GM18517 (cell line): ENCODE measurements around the gene CREBBP.

Experiments
- ATAC-seq: cut with Tn5 transposase; IDR thresholded peaks from one replicate; pipeline ENCODE4 v1.9.1; 2021; ENCODE audit warnings: mild to moderate bottlenecking, moderate library complexity; ENCODE audit not compliant: unreplicated experiment

The CREBBP gene

GRCh38 chr16:3769013-3769412 lies 111.5 kb downstream of the CREBBP start:
- no peak for ATAC-seq

GRCh38 chr16:3767333-3767986 lies 113.1 kb downstream of the CREBBP start:
- ATAC-seq = no peak

- ATAC-seq = no peak
Measured at GRCh38 chr16:3766177-3766576, 114.3 kb downstream of the CREBBP start.

GRCh38 chr16:3764409-3764808 lies 116.1 kb downstream of the CREBBP start:
- no peak for ATAC-seq

- ATAC-seq = no peak
Measured at GRCh38 chr16:3762107-3762750, 118.3 kb downstream of the CREBBP start.

GRCh38 chr16:3761375-3762106 lies 119.0 kb downstream of the CREBBP start:
- ATAC-seq = no peak

- no peak for ATAC-seq
Measured at GRCh38 chr16:3760518-3760917, 120.0 kb downstream of the CREBBP start.

GRCh38 chr16:3759736-3760135 lies 120.8 kb downstream of the CREBBP start:
- no peak for ATAC-seq

GRCh38 chr16:3756113-3756512 lies 124.4 kb downstream of the CREBBP start:
- no peak for ATAC-seq

- ATAC-seq = no peak
Measured at GRCh38 chr16:3755249-3755648, 125.3 kb downstream of the CREBBP start.

GRCh38 chr16:3754772-3755171 lies 125.7 kb downstream of the CREBBP start:
- no peak for ATAC-seq

- no peak for ATAC-seq
Measured at GRCh38 chr16:3754081-3754703, 126.3 kb downstream of the CREBBP start.

GRCh38 chr16:3752984-3753383 lies 127.5 kb downstream of the CREBBP start:
- ATAC-seq = no peak

- no peak for ATAC-seq
Measured at GRCh38 chr16:3751878-3752277, 128.6 kb downstream of the CREBBP start.

GRCh38 chr16:3748307-3748706 lies 132.2 kb downstream of the CREBBP start:
- ATAC-seq = no peak

GRCh38 chr16:3745751-3746355 lies 134.7 kb downstream of the CREBBP start:
- ATAC-seq = no peak

- ATAC-seq = no peak
Measured at GRCh38 chr16:3744018-3744417, 136.5 kb downstream of the CREBBP start.

- no peak for ATAC-seq
Measured at GRCh38 chr16:3740934-3741333, 139.6 kb downstream of the CREBBP start.

GRCh38 chr16:3740186-3740585 lies 140.3 kb downstream of the CREBBP start:
- no peak for ATAC-seq

- no peak for ATAC-seq
Measured at GRCh38 chr16:3739636-3740035, 140.9 kb downstream of the CREBBP start.

- no peak for ATAC-seq
Measured at GRCh38 chr16:3738541-3738940, 142.0 kb downstream of the CREBBP start.
